ENCODE results near the gene CRTC2. TPM values are rescaled to one million over a fixed set of nuclear protein-coding genes. Genes with fewer than 3 reads are reported as not detected.

CRTC2 gene
- total and polyA plus RNA-seq, 2 of the 4 experiments (the other 2 are of a cell fraction) = 2.7 to 20.1 TPM

GRCh38 chr1:153978274-153978909 lies 20.0 kb upstream of the CRTC2 start:
- Histone ChIP-seq H4K8ac (ENCODE audit: low read depth in 2 of 2, low read length in 2 of 2) (peak overlapping the region; percentile 51 to 96), H2AK5ac (ENCODE audit: low read depth, low read length) (no peak overlapping the region), H4K20me1 (ENCODE audit: insufficient read depth, low read length) (no peaks in the 10 kb centered on the region), H3K4ac (ENCODE audit: low read depth, low read length) (peak overlapping the region; percentile 95; the same call in 1 of the 2 replicates), H3K79me1 (ENCODE audit: low read depth in 1 of 2, low read length in 2 of 2) (peaks cover 20 to 52% of the 10 kb centered on the region in 2 experiments), H3K4me1 (ENCODE audit: control insufficient read depth, insufficient read depth, low read length) (no peaks in the 10 kb centered on the region; the same call in 1 of the 2 replicates), H2BK15ac (ENCODE audit: low read depth, low read length) (no peak overlapping the region), H2BK20ac (ENCODE audit: low read depth, low read length) (no peak overlapping the region), H4K91ac (ENCODE audit: insufficient read depth, low read depth, low read length) (no peak overlapping the region), H2BK120ac (ENCODE audit: low read depth, low read length) (no peak overlapping the region), H3K27ac (ENCODE audit: insufficient read depth, low read length) (no peak overlapping the region), H2AK9ac (replicated peaks; ENCODE audit: low read depth, low read length, poor library complexity) (no peak overlapping the region), H3K4me2 (ENCODE audit: low read depth, low read length) (peak overlapping the region; percentile 82), H3K36me3 (ENCODE audit: control insufficient read depth, insufficient read depth, low read length) (peaks cover 38% of the 10 kb centered on the region), H3K9me1 (ENCODE audit: insufficient read depth, low read length) (peaks cover 17% of the 10 kb centered on the region), H3K56ac (ENCODE audit: extremely low read depth, insufficient read depth, low read length) (0 out of 2 replicates have a peak overlapping the region, but pooled peaks have one; percentile 54), H3K14ac (replicated peaks; ENCODE audit: low read depth, low read length) (peak overlapping the region; percentile 97), H3K23ac (ENCODE audit: low read depth, low read length) (peak overlapping the region; percentile 100; the same call in 1 of the 2 replicates), H3K9ac (ENCODE audit: low read depth, low read length) (peak overlapping the region; percentile 69; the same call in 1 of the 2 replicates), H4K5ac (ENCODE audit: low read depth, low read length) (peak overlapping the region; percentile 8; the same call in 1 of the 2 replicates), H3K4me3 (ENCODE audit: insufficient read depth, low read depth, low read length) (peak overlapping the region; percentile 65), H2AFZ (replicated peaks; ENCODE audit: low read length, poor library complexity) (no peak overlapping the region), H3K27me3 (ENCODE audit: control insufficient read depth, insufficient read depth, low read length) (no peaks in the 10 kb centered on the region), H3K18ac (ENCODE audit: low read depth, low read length) (no peak overlapping the region), H2BK5ac (ENCODE audit: low read depth, low read length, poor library complexity, severe bottlenecking) (peak overlapping the region; percentile 59), H3K9me3 (ENCODE audit: control insufficient read depth, insufficient read depth, low read length) (no peaks in the 10 kb centered on the region)
- BruUV-seq (replicated peaks) = no TSS peak
- in situ Hi-C loops (cut with MboI; ENCODE audit: low sequenced_read_pairs) (loop anchor here (10.0 kb wide), 1 partner anchor 304 kb away; the partner anchor contains the start of genes ILF2 and NPR1), dilution Hi-C loops (cut with HindIII; ENCODE audit: low sequenced_read_pairs, unreplicated experiment) (no loop called here), intact Hi-C loops (cut with micrococcal nuclease) (no loop called here)
- DNase-seq = no peak
- no peak for ATAC-seq (ENCODE audit: low read depth)
- POLR2A ChIA-PET (ENCODE audit: unreplicated experiment) = no interaction called here
- CTCF ChIA-PET = interaction anchor here (1.0 kb wide), 1 partner anchor 11 kb away, joined by 4 read pairs; the partner anchor contains the start of gene CREB3L4
- TF ChIP-seq SMC3 (IDR thresholded peaks at IDR 0.05; ENCODE audit: low read depth, low read length) (no peak), RFX5 (IDR thresholded peaks at IDR 0.05; ENCODE audit: low read depth, low read length) (no peak), MAFK (IDR thresholded peaks at IDR 0.05; ENCODE audit: low read depth, low read length) (no peak), USF2 (IDR thresholded peaks at IDR 0.05; ENCODE audit: low read depth, low read length) (no peak), FOS (IDR thresholded peaks at IDR 0.05; ENCODE audit: low read depth, low read length) (no peak), BHLHE40 (IDR thresholded peaks at IDR 0.05; ENCODE audit: low read depth, low read length) (no peak), POLR2A (IDR thresholded peaks at IDR 0.05; ENCODE audit: low read depth, low read length) (no peak), NFE2L2 (IDR thresholded peaks at IDR 0.05; ENCODE audit: low read depth, low read length) (no peak), RCOR1 (IDR thresholded peaks at IDR 0.05; ENCODE audit: insufficient replicate concordance, low read length) (no peak), ELK1 (IDR thresholded peaks at IDR 0.05; ENCODE audit: borderline replicate concordance, low read depth, low read length) (no peak), MXI1 (IDR thresholded peaks at IDR 0.05; ENCODE audit: borderline replicate concordance, low read depth, low read length) (no peak)
- WGBS, 2 experiments (ENCODE audit: extremely low coverage in 2 of 2, insufficient read length in 1 of 2) = 70% methylated on average over 5 of the region's 9 CpGs; no CpG with 5 or more reads in 1 of the 2 experiments

Measured in IMR-90 (cell line).